Thyroid gland (tissue), 4 donors: ENCODE measurements around the gene GLS2. TPM values are rescaled to one million over a fixed set of nuclear protein-coding genes. Genes with fewer than 3 reads are reported as not detected.

ENCODE experiments used
- DNase-seq, 2 donors: peaks; one replicate each; pipeline ENCODE4 v3.0.0-alpha.2; 2019
- H3K27ac ChIP-seq, 3 donors: fragments of 200-600 bp; sonication (generic); 1 replicate in 2 of 3; 2 replicates in 1 of 3; pipeline ENCODE4 v1.5.1; 2016 to 2019; ENCODE audit warnings: mild to moderate bottlenecking in 1 of 3, moderate library complexity in 1 of 3
- H3K27me3 ChIP-seq: fragments of 200-600 bp; sonication (generic); one replicate; pipeline ENCODE4 v1.5.1; 2019
- H3K36me3 ChIP-seq, 2 donors: fragments of 200-600 bp; sonication (generic); one replicate each; pipeline ENCODE4 v1.5.1; 2016 to 2019
- H3K4me1 ChIP-seq, 2 donors: fragments of 200-600 bp; sonication (generic); one replicate each; pipeline ENCODE4 v1.5.1; 2017 to 2019
- H3K4me3 ChIP-seq, 3 donors: fragments of 200-600 bp; sonication (generic); replicated peaks in 1 of 3; 1 replicate in 2 of 3; 2 replicates in 1 of 3; pipeline ENCODE4 v1.5.1; 2016; ENCODE audit warnings: mild to moderate bottlenecking in 1 of 3
- H3K9me3 ChIP-seq: fragments of 200-600 bp; sonication (generic); one replicate; pipeline ENCODE4 v1.5.1; 2017
- CTCF ChIP-seq, 6 experiments: fragments of 200-600 bp in 3 of 6; fragments of 450-650 bp in 3 of 6; sonication (generic) in 3 of 6; IDR thresholded peaks; one replicate each; pipeline ENCODE4 v1.5.1; 2016 to 2019; ENCODE audit warnings: antibody characterized with exemption in 6 of 6, mild to moderate bottlenecking in 2 of 6, inconsistent platforms in 1 of 6, moderate library complexity in 1 of 6
- POLR2A ChIP-seq, 2 donors: fragments of 450-650 bp; IDR thresholded peaks; one replicate each; pipeline ENCODE4 v1.6.1; 2017; ENCODE audit warnings: antibody characterized with exemption in 2 of 2, mild to moderate bottlenecking in 2 of 2, moderate library complexity in 1 of 2
- WGBS, 2 donors: methylation state at CpG; one replicate each; pipeline ENCODE4 v1.1.5; 2017; 5-methylcytosine and 5-hydroxymethylcytosine counted together
- intact Hi-C: fragments of 100-400 bp; cut with DNase I; formaldehyde crosslinking; loops from one replicate; pipeline ENCODE4 v1.15.1; 2023
- total RNA-seq, 4 donors: library from RNA; depleted of rRNA; stranded (reverse); fragments of >200 nt; gene quantifications; one replicate each; pipeline ENCODE4 v1.2.3, GENCODE V29; 2016

Gene GLS2
- total RNA-seq, 4 donors from 2014 or later = 1.8 to 4.2 (median 2.7) TPM

GRCh38 chr12:56457817-56458216 lies 30.1 kb downstream of the GLS2 start:
- no peak overlapping the region for H3K4me3 ChIP-seq
- H3K9me3 ChIP-seq = no peaks in the 10 kb centered on the region
- DNase-seq = no peak
- no peak for TF ChIP-seq POLR2A (IDR thresholded peaks at IDR 0.05)
- no peak for TF ChIP-seq CTCF (IDR thresholded peaks at IDR 0.05)
- H3K4me1 ChIP-seq = no peaks in the 10 kb centered on the region
- intact Hi-C loops = loop anchor here (10.0 kb wide), 1 partner anchor 103 kb away; no protein-coding TSS in a partner anchor
- 88% methylated on average over 4 of the region's 4 CpGs for WGBS, 2 donors
- H3K27me3 ChIP-seq = no peaks in the 10 kb centered on the region
- H3K36me3 ChIP-seq = no peaks in the 10 kb centered on the region
- no peak overlapping the region for H3K27ac ChIP-seq

- TF ChIP-seq CTCF (IDR thresholded peaks at IDR 0.05) = no peak
- no peak for TF ChIP-seq POLR2A (IDR thresholded peaks at IDR 0.05)
- H3K27ac ChIP-seq = no peak within 1 kb of the TSS
- H3K27me3 ChIP-seq = no peaks in the 10 kb centered on the region
- peaks cover 0 to 4% of the 10 kb centered on the region in 2 donors for H3K4me1 ChIP-seq
- no peaks in the 10 kb centered on the region for H3K36me3 ChIP-seq
- H3K9me3 ChIP-seq = no peaks in the 10 kb centered on the region
- H3K4me3 ChIP-seq = no peak within 1 kb of the TSS
- DNase-seq = no peak
- intact Hi-C loops = loop anchor here (10.0 kb wide), 1 partner anchor 100 kb away; no protein-coding TSS in a partner anchor
- WGBS, 2 donors = 87 to 89% methylated on average over 3 to 5 of the region's 5 CpGs
Observed at GRCh38 chr12:56454557-56454956, 33.4 kb downstream of the GLS2 start, which contains the start of gene MIP. Gene MIP (minus strand): TSS chr12:56454657. CDS start chr12:56454613, 44 bp downstream.

GRCh38 chr12:56451147-56451546 lies 36.8 kb downstream of the GLS2 start:
- Histone ChIP-seq H3K4me1 (peaks cover 3 to 10% of the 10 kb centered on the region in 2 donors), H3K36me3 (no peaks in the 10 kb centered on the region), H3K27me3 (no peaks in the 10 kb centered on the region), H3K27ac (no peak overlapping the region), H3K4me3 (no peak overlapping the region), H3K9me3 (no peaks in the 10 kb centered on the region)
- intact Hi-C loops = loop anchor here (10.0 kb wide), 1 partner anchor 96 kb away; no protein-coding TSS in a partner anchor
- WGBS, 2 donors = 68 to 71% methylated on average over 5 of the region's 5 CpGs
- DNase-seq = no peak
- TF ChIP-seq CTCF (IDR thresholded peaks at IDR 0.05) = no peak
- no peak for TF ChIP-seq POLR2A (IDR thresholded peaks at IDR 0.05)

GRCh38 chr12:56450241-56450640 lies 37.7 kb downstream of the GLS2 start:
- Histone ChIP-seq H3K9me3 (no peaks in the 10 kb centered on the region), H3K27ac (no peak overlapping the region), H3K27me3 (no peaks in the 10 kb centered on the region), H3K4me3 (no peak overlapping the region), H3K4me1 (peaks cover 3 to 10% of the 10 kb centered on the region in 2 donors), H3K36me3 (no peaks in the 10 kb centered on the region)
- no peak for TF ChIP-seq CTCF (IDR thresholded peaks at IDR 0.05)
- TF ChIP-seq POLR2A (IDR thresholded peaks at IDR 0.05) = no peak
- WGBS, 2 donors = 76 to 79% methylated on average over 3 of the region's 3 CpGs
- intact Hi-C loops = loop anchor here (10.0 kb wide), 1 partner anchor 95 kb away; no protein-coding TSS in a partner anchor
- DNase-seq = no peak

- 33 to 37% methylated on average over 5 of the region's 5 CpGs for WGBS, 2 donors
- intact Hi-C loops = no loop called here
- Histone ChIP-seq H3K9me3 (no peaks in the 10 kb centered on the region), H3K27ac (peak overlapping the region; percentile 63 to 86 (median 77)), H3K27me3 (no peaks in the 10 kb centered on the region), H3K4me1 (peaks cover 3 to 10% of the 10 kb centered on the region in 2 donors), H3K4me3 (peak overlapping the region; percentile 35 to 52 (median 45)), H3K36me3 (no peaks in the 10 kb centered on the region)
- DNase-seq = no peak
- TF ChIP-seq CTCF (IDR thresholded peaks at IDR 0.05) (no peak), POLR2A (IDR thresholded peaks at IDR 0.05) (no peak)
Observed at GRCh38 chr12:56449622-56449984, 38.4 kb downstream of the GLS2 start.
